ENCODE results near the gene HSBP1L1. TPM values are rescaled to one million over a fixed set of nuclear protein-coding genes. Genes with fewer than 3 reads are reported as not detected.

The HSBP1L1 gene
- total and polyA plus RNA-seq, 2 of the 8 experiments (the other 6 are each of a cell fraction or from before 2014, with no cell fraction given) = 1.0 to 1.3 TPM

DNA sequence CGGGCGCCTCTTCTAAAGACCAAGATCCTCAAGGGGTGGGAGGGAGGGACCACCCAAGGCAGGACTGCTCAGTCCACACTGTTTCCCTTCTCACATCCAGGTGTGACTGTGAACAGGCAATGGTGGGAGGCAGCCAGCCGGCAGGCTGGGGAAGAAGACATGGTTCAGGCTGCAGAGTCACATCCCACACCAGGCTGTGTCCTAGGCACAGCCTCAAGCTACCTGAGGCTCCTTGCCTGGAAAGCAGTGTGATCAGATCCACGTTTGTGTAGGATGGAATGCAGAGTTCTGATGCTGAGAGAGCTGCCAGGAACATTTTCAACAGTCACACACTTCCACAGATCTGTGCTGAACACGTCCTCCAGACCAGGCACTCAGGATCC, 29.4 kb upstream of the HSBP1L1 start (continued):
- TF ChIP-seq TCF12 (IDR thresholded peaks at IDR 0.05; ENCODE audit: low read depth, low read length) = no peak
- no peak for TF ChIP-seq SP2 (IDR thresholded peaks at IDR 0.05; ENCODE audit: low read length)
- TF ChIP-seq SIX5 (IDR thresholded peaks at IDR 0.05; ENCODE audit: low read depth, low read length) = no peak
- TF ChIP-seq JUND (IDR thresholded peaks at IDR 0.05; ENCODE audit: low read length) = no peak
- no peak for TF ChIP-seq CTBP2 (IDR thresholded peaks at IDR 0.05; ENCODE audit: borderline replicate concordance, insufficient read depth, insufficient read length, low read length)
- no peak for TF ChIP-seq BRCA1 (IDR thresholded peaks at IDR 0.05; ENCODE audit: low read depth, low read length)
- no peak for TF ChIP-seq KDM1A (IDR thresholded peaks at IDR 0.05; ENCODE audit: borderline replicate concordance, low read length)
- TF ChIP-seq POU5F1 (IDR thresholded peaks at IDR 0.05; ENCODE audit: low read depth, low read length) = no peak
